Fibroblast of skin of left biceps (primary cell): ENCODE results near the gene PAGE4.

ENCODE experiments used
- DNase-seq, 2 experiments: peaks; one replicate each; pipeline ENCODE4 v3.0.0-alpha.2; 2013; ENCODE audit warnings: low read depth in 2 of 2

PAGE4 gene, protein sequence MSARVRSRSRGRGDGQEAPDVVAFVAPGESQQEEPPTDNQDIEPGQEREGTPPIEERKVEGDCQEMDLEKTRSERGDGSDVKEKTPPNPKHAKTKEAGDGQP

DNA sequence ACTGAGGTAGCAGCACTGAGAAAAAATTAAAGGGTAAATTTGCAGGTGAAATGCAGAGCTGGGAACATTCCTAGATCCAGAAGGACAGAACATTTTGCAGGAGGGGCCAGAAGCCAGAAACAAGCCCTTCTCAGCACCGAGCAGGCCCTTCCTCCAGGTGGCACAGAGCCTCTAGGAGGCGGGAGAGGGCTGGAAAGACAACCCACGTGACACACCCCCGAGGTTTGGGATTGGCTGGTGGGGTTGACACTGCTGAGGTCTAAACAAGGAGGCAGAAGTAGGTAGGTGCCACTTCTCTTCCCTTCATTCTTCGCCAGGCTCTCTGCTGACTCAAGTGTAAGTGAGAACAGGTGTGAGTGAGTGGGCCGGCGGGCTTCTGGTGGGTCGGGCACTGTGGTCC is at the start of gene PAGE4:
PAGE4 (plus strand) TSS at position 288 of the 400 bp plus-strand sequence. CDS start 1,126 bp downstream, outside the sequence.
- DNase-seq, result no peak

GRCh38 chrX:49784747-49785280 is 44.3 kb upstream of the PAGE4 start:
- DNase-seq, result no peak

- no peak for DNase-seq
These were observed 36.7 kb upstream of the PAGE4 start for GRCh38 chrX:49792376-49792775.

DNA sequence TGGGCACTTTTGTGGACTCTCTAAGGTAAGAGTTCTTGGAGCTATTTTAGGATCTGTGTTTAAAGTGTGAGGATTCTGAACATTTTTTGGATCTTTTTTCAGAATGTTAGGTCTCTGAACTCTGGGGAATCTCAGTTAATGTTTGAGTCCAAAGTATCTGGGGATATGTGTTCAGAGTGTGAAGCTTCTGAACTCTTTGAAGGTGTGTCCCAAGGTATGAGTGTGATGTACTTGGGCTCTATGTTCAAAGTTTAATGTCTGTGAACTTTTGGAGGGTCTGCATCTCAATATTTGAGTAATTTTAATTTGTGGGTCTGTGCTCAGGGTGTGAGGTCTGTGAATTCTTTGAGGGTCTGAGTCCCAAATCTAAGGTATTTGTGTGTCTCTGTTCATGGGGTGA is 35.4 kb upstream of the PAGE4 start:
- no peak for DNase-seq

DNA sequence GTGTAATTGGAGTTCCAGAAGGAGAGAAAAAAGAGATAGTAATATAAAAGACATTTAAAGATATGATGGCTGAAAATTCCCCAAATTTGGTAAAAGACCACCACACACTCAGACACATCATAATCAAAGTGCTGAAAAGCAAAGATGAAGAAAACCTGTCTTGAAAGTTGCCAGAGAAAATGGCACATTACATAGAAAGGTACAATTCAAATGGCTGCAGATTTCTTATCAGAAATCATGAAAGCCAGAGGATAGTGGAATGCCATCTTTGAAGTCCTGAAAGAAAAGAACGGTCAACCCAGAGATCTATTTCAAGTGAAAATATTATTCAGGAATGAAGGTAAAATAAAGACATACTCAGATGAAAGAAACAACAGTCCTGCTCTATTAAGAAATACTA is 29.3 kb upstream of the PAGE4 start:
- DNase-seq, result no peak

- DNase-seq, result no peak
These were observed 19.0 kb upstream of the PAGE4 start for GRCh38 chrX:49809891-49810632.

GRCh38 chrX:49812177-49812576 is 16.9 kb upstream of the PAGE4 start:
- DNase-seq, result no peak

- no peak for DNase-seq
These were observed 12.7 kb upstream of the PAGE4 start for GRCh38 chrX:49816435-49816834.

- DNase-seq, result no peak
These were observed 9.3 kb downstream of the PAGE4 start for GRCh38 chrX:49838374-49838773.

DNA sequence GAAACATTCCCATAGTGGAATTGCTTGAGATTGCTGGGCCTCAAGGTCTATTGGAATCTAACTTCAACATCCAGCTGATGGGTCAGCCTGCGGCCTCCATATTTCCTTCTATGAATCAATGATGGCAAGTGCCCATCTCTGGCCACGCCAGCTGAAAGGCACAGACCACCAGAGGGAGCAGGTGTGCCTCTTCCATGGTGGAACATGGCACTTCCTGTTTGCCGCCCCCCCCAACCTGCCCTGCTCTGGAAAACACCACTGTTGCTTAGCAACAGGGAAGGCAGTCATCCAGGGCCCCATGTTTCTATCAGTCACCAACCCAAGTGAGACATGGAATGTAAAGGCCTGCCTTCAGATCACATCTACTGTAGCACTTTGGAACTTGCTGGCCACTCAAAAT is 11.6 kb downstream of the PAGE4 start:
- no peak for DNase-seq

DNA sequence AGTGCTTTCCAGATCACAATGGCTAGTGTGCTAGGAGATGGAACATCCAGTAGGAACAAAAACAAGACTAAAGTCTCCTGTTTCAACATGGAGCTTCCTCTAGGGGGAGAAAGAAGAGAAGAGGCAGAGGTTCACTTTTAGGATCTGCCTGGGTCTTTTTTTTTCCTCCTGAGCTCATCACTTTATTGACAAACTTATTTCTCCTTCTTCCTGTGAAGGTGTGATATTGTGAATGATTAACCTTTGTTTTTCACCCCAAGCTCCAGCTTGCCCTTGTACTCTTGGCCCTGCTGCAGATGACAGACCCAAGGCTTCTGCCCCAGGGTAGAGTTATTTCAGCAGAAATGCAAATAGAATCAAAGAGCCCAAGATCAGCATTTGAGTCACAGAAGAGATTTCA is 13.5 kb downstream of the PAGE4 start:
- DNase-seq, result no peak

DNA sequence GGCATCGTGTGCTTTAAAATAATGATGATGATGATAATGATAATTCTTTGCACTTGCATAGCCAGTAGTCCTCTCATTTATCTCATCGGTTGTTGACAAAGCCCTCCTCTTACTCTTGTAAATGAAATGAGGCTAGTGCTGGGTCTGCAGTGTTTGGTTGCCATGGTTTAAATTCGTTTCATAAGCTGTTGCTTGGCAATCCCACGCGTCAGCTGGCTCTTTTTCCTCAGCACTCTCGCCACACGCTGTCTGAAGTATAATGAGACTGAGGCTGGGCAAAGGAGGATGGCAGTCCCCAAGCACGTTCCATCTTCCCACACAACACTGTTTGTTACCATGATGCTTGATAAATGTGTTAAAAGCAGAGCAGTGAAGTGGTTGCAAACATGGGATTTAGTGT is 15.5 kb downstream of the PAGE4 start:
- DNase-seq, result no peak

GRCh38 chrX:49845701-49846403 is 16.7 kb downstream of the PAGE4 start:
- no peak for DNase-seq

DNA sequence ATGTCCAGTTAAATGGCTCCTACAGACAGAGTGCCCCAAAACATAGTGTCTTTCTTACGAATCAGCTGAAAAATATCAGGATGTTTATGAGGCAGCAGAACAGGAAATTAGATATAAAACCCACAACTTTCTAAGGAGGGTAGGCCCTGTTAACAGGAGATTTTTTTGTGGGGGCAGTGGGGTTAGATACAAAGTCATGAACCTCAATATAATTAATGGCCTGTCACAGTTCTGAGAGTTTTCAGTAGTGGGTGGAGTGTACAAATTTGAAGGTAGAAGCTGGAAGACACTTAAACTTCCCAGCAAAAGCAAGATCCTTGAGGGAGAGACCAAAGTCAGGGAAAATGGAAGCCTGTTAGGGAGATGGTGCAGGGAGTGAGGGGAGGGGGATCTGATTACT is 17.4 kb downstream of the PAGE4 start:
- DNase-seq, result no peak

- DNase-seq, result no peak
These were observed 19.2 kb downstream of the PAGE4 start for GRCh38 chrX:49848275-49848674.

DNA sequence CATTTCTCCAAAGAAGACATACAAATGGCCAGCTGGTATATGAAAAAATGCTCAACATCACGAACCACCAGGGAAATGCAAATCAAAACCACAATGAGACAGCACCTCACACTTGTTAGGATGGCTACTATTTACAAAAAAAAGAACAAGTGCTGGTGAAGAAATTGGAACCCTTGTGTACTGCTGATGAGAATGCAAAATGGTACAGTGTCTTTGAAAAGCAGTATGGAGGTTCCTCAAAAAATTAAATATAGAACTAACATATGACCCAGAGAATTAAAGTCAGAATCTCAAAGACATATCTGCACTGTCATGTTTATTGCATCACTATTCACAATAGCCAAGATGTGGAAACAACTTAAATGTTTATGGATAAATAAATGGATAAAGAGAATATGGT is 20.9 kb downstream of the PAGE4 start:
- no peak for DNase-seq

DNA sequence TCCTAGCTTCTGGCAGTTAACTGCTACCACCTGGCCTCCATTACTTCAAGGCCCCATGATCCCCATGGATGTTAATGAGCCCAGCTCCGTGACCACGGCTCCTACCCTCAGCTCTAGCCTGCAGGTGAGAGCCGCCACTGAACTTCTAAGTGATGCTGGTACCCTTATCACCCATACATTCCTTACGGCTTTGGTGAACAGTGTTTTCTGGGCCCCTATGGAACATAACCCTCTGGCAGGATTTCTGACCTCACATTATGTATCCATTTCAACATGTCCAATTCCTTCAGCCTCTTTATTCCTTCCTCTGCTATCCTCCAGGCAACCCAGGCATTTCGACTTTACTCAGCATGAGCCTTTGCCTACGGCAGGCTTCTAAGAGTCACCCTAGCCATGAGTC is 24.6 kb downstream of the PAGE4 start:
- no peak for DNase-seq

DNA sequence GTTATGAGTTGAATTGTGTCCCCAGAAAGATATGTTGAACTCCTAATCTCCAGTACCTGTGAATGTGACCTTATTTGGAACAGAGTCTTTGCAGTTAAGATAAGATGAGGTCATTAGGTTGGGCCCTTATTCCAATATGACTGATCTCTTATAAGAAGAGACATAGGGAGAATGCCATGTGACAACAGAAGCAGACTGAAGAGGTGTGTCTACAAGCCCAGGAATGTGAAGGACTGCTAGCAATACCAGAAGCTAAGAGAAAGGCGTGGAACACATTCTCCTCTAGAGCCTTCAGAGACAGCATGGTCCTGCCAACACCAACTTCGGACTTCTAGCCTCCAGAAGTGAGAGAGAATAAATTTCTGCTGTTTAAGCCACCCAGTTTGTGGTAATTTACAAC is 27.7 kb downstream of the PAGE4 start:
- no peak for DNase-seq

- no peak for DNase-seq
These were observed 29.2 kb downstream of the PAGE4 start for GRCh38 chrX:49858341-49858740.

- DNase-seq, result no peak
These were observed 30.4 kb downstream of the PAGE4 start for GRCh38 chrX:49859491-49859890.

DNA sequence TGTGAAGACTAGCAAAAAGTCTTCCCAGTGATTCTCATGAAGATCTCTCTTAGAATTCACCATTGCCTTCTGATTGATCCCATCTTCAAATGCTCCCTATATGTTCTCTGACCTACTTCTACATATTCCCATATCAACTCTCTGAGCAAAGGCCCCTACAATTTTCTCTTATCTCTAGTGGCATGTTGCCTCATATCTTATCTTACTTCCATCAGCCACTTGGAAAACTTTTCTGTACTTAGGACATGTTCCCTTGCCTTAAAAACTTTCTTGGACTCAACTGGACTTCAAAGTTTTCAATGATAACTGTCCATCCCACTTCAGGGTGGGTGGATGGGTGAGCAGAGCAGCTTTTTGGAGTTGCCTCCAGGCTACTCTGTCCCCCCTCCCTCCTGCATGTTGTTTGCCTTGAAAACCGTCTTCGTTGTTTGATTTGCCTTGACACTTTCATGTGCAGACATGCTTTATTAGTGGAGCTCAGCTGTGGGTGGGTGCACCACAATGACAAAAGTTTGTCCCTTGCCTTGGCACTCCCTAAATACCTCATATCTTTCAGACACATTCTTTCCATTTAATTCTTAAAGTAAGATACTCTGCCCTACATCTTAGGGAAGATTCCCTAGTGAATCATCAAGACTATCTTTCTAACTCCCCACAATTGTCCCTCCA is 31.9 kb downstream of the PAGE4 start:
- DNase-seq, result no peak

DNA sequence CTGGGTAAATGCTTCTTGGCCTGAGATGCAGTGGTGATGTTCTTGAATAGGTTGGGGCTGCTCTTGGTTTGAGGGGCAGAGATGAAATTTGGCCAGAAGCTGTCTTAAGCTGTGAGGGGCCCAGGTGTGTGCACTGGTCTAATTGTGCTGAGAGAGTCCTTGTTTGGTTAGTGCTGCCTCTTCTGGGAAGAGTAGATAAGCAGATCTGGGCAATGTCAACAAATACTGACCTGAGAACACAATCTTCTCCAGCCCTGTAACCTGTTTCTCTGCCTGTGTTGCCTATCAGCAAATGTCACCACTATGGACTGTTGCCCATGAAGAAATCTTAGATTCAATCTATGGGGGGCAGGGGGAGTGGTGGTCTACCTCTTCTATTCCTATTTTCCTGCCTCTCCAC is 33.0 kb downstream of the PAGE4 start:
- DNase-seq, result no peak
